SIG-M5 (cell line): ENCODE data around the gene RPS6KA2.

Experiments
- DNase-seq: peaks from one replicate; lab custom pipeline; 2025; lab: John Stamatoyannopoulos, UW

Gene RPS6KA2

DNA sequence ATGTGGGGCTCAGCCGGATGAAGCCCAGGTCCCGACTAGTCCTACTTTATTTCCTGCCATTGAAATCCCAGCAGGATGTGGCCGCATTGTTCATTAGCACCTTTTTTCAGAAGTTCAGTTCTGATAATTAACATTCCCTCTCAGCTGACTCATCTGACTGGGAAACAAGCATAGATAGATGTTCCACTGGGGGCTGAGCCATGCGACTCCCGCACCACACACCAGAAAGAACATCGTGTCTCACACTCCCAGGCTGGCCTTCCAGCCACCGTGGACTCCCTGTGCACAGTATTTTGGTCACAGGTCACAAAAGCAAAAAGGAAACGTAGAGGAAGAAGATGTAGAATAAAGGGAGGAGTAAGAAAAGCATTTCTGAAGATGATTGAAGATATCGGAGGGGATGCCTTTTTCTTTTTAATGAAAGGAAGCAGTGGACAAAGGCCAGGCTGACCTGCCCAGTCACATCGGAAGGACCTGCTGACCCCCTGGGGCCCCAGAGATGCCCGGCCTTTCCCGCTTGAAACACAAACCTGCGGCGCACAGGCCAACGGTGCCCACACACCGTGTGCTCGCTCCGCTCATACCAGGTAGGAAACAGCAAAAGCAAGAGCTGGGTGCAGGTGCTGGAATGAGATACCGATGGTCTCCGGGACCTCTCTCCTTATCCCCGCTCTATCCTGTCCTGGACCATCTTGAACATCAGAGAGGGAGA is 11.8 kb downstream of the RPS6KA2 start:
- no peak for DNase-seq

- DNase-seq = no peak
Observed at GRCh38 chr6:166614589-166614988, 12.5 kb downstream of the RPS6KA2 start.

GRCh38 chr6:166614171-166614583 is 12.9 kb downstream of the RPS6KA2 start:
- DNase-seq = no peak

DNA sequence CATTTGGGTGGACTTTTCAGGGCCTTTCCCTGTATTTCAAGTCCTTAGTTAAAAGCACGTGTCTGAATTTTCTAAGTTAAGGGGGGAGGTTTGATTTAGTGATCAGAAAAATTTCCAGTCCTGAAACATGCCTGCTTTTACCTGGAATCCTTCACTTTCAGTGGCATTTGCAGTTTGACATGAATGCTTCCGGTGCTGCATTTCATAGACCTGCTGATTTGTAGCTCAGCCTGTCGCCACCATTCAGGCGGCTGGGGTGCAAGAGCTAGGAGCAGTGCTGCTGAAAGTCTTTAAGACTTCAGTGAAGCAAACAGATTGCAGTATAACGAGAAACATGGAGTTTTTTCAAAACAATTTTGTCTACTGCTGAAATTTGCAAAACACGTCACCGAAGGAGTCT is 14.0 kb downstream of the RPS6KA2 start:
- DNase-seq = no peak

DNA sequence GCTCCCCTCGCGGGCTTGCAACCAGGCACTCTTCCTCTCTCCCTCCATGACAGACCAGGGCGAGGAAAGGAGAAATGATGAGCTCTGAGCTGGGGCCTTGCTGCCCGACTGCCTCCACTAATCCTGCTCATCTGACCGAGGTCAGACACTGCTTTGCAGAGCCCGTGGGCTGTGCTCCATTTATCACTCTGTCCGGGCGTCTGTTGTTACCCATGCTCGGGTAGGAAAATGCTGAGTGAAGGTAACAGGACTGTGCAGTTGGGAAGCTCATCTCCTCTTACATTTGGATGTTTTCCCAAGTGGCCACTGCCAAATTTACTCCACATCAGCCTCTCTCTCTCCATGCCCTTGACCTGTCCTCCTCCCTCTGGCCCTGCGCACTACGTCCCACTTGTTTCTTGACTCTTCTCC is 14.6 kb downstream of the RPS6KA2 start:
- DNase-seq = no peak

DNA sequence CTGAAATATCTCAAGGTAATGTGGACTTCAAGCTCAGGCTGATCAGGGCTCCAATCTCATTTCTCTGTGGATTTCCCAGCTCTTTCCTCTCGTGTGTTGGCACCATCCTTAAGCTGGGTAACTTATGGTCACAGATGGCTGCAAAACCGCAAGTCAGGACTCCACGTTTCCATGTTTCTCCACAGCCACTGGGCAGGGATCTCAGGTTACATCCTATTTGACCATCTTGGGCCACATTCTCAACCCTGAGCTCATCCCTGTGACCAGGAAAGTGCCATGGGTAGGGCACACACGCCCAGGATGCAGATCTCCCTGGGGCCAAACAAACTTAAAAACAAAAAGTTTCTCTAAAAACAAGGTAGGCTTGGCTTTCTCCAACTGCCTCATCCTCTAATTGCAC is 15.4 kb downstream of the RPS6KA2 start:
- DNase-seq = no peak

DNA sequence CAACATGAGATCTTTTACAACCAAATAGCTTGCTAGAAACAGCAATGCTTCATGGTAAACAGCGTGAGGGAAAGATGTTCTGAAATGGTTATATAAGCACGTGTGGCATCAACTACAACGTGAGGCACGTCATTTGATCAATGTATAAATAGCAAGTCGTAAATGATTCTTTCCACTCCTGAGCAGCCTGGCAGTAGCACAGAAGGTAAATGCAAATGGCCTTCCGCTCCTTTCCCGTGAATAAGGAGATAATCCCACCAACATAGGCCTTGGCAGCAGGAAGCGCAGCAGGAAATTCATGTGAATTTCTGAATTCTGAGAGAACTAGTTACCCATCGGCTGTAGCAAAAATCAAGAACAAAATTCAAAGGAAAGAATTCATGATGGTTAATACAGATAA is 17.0 kb downstream of the RPS6KA2 start:
- no peak for DNase-seq

DNA sequence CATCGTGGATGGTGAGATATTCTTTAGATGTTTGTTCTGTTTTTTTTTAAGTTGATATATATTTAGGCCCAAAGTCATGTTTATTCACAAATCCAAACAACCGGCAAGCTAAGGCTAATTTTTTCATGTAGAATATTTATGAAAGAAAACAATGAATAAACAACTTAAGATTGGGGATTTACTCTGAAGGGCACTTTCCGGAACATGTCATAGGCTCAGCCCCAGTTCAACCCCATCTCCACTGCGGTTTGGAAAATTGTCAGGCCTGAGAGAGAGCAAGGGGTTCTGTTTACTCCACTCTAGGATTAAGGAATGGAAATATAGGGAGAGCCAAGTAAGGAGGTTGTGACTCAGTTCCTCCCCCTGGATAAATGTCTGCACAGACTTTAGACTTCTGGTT is 18.3 kb downstream of the RPS6KA2 start:
- DNase-seq = no peak

DNA sequence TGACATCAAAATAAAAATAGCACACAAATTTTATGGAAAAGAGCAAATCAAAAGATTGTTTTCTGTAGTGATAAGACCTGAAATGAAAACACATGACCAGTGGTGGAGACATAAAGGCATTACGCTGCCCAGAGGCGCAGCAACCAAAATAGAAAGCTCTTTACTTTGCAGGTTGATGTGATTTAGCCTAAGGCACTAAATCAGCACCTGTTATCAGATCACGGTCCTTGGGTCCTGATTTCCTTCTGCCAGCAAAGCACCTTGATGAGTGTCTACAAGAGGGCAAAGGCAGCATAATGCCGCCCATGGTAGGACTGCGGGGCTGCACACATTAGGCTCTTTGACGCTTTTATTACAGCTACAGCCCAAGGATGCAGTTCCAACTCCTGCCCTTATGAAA is 21.3 kb downstream of the RPS6KA2 start:
- no peak for DNase-seq

DNA sequence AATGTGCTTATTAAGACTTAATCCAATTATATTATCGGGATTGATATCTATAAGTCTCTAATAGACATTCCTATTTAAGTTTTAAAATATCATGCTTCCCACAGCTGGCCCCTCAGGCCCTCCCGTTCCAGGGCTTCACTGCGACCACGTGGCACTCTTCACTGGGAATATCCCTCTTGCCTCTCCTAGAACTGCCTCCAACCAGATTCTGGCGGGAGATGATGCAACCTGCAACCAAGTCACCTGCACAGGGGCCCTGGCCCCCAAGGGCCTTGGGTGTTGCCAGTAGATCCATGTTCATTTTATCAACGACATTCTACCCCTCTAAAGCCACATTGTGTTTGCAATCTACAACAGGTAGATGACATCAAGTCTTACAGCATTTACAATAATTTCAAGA is 22.1 kb downstream of the RPS6KA2 start:
- DNase-seq = no peak

- DNase-seq = no peak
Observed at GRCh38 chr6:166604328-166604727, 22.7 kb downstream of the RPS6KA2 start.

- DNase-seq = no peak
Observed at GRCh38 chr6:166603043-166603690, 23.9 kb downstream of the RPS6KA2 start.

DNA sequence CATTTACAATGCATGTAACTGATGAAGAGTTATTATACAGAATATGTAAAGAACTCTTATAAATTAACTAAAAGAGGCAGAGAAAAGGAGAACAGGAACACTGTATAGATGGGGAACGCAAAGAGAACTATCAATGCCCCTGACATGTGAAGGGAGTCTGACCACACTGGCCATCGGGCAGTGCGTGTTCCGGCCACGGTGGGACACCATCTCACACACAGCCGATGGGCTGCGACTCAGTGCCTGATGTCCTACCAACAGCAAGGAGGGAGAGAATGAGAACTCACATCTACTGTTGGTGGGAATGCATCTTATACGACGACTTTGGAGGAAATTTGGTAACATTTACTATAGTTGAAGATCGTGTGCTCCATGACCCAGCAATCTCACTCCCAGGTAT is 25.1 kb downstream of the RPS6KA2 start:
- no peak for DNase-seq

DNA sequence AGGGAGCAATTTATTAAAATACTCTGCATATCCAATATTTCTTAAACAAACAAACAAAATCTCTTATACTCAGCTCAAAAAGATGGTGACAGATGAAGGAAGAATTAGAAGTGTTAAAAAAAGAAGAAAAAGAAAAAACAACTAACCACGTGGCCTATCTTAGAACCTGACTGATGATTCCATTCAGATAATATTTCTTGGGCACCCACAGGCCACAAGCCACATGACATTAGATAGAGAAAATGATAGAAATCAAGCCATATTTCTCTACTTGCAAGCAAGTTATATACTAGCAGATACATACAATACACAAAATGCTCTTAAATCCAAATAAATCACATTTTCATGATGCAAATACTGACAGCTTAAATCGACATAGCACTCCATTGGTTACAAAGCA is 26.1 kb downstream of the RPS6KA2 start:
- no peak for DNase-seq

DNA sequence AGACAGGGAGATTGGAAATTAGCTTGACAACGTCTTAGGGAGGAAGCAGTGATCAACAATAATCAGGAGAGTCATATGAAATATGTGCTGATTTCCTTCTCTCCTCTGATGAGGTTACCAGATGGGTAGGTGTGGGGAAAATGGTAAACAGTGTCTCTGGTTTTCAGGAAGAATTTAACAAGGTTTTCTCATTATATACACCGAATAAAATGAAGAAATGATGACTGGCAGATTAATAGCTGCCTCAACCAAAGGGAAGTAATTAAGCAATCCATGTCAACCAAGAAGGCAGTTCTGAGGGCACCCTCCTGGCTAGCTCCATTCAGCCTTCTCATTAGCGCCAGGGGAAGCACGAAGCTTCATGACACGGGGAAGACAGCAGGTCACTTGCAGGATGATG is 27.8 kb downstream of the RPS6KA2 start:
- DNase-seq = no peak

- no peak for DNase-seq
Observed at GRCh38 chr6:166598441-166599138, 28.5 kb downstream of the RPS6KA2 start.

DNA sequence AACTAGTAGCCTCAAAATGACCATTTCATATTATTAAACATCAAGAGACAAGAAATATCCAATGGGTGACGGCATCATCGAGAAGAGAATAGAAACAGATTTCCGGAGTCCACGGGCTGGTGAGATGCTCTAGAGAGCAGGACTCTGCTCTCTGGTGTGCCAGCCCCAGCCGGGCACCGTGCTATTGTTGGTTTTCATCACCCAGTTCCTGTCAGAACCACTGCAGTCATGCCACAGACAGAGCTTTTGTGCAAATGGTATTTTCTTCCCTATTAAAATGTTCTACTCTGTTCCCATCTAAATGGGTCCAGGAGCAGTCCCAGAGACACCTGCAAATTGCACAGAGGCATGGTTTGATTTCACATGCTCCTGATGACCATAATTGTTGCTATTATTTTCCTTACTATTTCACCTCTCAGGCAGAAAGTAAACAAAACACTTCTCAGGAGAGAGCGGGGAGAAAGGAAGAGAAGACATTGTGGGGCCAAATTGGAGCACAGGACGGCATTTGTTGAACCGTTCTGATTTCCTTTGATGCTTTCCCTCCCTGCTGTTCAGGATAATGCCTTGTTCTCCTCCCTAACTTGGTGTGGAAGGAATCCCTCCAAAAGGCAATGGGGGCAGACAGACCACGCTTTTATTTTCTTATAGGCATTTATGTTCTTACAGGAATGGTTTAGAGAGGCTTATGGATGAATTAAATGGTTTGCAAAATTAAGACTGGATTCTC is 29.2 kb downstream of the RPS6KA2 start:
- no peak for DNase-seq

DNA sequence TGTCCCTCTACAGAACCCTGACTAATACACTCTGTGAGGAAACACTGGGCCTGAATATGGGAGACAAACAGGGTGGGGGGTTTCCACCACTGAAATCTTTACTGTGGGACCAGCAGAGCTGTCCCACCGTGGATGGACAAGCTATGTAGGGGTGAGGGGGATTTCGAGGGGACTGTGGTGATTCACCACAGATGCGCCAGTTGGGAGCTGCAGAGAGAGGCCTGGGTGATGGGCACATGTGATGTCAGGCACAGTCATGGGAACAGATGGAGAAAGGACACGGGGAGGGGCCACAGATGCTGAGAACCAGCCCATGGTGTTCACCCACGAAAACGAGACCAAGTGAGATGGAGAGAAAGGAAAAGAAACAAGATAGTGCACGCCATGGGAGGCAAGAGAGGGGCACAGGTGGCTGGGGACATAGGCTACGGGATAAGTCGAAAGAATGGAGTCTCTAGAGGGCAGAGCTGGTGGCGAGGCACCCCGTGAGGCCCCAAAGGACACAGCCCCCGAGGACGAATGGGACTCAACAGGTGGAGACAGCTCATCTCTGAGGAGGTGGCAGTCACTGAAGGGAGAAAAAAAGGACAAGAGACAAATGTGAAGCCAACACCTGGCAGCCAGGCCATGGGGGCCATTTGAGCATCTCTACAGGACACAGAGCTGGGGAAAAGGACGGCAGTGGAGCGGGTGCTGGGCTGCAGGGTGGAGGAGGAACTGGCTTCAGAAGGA is 30.1 kb downstream of the RPS6KA2 start:
- no peak for DNase-seq

- no peak for DNase-seq
Observed at GRCh38 chr6:166595949-166596348, 31.1 kb downstream of the RPS6KA2 start.

DNA sequence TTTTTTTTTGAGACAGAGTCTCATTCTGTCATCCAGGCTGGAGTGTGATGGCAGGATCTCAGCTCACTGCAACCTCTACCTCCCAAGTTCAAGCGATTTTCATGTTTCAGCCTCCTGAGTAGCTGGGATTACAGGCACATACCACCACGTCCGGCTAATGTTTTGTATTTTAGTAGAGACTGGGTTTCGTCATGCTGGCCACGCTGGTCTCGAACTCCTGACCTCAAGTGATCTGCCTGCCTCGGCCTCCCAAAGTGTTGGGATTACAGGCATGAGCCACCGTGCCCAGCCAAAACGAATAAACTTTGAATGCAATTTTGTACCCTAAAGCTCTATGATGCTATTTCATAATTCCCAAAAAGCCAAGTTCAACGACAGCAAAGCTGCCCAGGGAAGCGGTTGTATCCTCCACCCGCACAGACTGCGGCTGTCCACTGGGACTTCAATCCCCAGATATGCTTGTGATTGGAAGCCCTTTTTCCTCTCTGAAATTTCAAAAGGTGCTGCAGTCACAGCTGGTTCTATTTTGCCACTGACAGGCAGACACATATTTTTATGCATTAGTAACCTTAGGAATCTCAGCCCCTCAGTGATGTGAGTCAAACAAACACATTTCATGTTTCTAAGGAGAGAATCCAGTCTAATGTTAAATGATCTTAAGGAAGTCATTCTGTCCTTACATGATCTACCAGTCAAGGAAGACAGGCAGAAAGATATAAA is 31.8 kb downstream of the RPS6KA2 start:
- no peak for DNase-seq

DNA sequence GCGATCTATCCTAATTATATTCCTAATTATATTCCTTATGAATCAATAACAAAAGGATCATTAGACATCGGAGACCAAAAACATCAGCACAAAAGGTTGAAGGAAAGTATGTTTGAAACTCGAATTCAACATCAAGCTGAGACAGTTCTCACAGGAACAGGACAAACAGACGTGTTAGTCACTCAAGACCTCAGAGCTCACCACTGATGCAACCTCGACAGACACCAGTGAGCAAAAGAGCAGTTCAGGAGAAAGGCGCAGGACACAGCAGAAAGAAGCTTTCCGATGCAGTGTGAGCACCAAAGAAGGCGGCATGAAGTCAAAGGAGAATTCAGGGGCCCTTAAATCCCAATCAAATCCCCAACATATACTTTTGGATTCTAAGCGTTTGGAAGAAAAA is 34.2 kb downstream of the RPS6KA2 start:
- no peak for DNase-seq
